ENCODE measurements around the gene PKDREJ.

The PKDREJ gene

GRCh38 chr22:46288846-46289243 lies 25.7 kb upstream of the PKDREJ start:
- DNase-seq (ENCODE audit: low read depth, low spot score), result no peak

DNA sequence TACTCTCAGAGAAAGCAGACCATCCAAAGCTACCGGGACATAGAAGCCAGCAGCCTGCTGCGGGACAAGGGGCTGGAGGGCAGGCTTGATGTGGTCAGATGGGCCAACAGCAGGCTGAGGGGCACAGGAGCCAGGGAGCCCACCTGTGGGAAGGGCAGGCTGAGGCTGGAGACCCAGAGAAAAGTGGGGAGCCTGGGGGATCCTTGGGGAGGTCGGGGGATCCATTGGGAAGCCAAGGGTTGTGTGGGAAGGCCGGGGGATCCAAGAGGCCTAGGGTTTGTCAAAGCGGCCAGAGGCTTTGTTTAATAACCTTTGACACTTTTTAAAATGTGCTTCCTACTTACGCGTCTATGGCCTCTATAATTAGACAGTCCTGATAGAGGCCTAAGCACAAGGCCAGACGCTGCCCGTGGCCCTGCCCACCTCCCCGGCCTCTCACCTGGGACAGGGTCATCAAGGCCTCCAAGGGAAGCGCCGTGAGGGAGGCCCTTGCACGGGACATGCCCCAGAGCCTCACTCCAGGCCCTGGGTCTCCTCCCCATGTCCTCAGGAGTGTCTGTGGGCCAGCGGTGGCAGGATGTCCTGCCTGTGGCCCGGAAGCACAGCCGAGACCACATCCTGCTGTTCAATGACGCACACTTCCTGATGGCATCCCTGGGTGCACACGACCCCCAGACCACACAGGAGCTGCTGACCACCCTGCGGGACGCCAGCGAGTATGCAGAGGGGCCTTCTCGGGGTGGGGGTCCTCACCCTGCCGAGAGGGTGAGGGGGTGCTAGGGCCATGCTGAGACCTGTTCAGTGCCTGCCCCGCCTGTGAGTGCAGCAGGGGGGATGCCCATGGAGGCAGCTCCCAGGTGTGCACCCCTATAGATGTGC lies 25.0 kb upstream of the PKDREJ start:
- no peak for DNase-seq (ENCODE audit: low read depth, low spot score)

DNA sequence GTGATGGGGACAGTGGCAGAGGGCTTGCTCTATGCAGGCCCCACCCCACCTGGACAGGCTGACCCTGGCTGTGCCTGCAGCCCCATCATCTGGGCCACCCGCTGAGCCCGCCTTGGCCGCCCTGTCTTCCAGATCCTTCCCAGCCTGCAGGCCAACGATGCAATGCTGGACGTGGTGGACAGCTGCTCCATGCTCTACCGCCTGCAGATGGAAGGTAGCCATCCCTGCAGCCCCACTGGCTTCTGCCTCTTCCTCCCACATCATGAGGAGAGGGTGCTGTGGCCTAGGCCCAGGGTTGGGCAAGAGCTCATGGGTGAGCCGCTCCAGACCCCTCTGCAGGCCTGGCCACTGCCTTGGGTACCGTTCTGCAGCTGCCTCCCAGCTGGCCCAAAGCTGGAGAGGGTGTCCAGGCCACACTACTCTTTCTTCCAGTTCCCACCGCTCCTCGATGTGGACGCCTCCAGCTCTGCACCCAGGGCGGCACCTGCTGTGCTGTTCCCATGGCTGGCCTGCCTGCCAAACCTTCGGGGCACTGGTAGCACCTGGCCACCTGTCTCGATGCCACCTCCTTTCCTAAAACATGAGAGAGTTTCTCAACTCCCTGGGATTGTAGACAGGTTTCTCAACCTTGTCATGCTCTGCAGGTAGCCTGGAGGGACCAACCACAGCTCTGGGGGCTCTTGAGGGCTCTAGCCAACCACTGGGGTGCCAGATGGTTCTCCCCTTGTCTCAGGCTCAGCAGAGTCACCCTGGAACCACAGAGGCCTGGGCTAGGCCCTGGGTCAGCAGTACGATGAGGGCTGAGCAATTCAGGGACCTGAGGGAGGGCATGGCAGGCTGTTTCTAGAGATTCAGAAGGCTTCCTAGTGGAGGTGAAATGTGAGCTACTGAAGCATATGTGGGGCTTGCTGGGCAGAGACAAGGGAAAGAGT lies 24.1 kb upstream of the PKDREJ start:
- no peak for DNase-seq (ENCODE audit: low read depth, low spot score)

DNA sequence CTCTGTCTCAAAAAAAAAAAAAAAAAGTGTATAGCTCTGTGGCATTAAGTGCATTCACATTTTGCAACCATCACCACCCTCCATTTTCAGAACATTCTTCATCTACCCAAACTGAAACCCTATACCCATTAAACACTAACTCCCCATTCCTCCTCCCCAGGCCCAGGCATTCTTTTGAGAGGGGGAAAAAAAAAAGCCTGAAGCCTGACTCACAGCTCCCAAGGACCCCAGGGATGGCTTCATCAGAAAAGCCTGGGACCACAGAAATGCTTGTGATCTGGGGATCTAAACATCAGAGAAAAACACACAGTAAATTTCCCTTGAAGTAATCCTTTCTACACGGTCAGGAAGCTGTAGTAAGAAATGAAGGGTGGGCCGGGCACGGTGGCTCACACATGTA lies 22.9 kb upstream of the PKDREJ start:
- no peak for DNase-seq (ENCODE audit: low read depth, low spot score)

DNA sequence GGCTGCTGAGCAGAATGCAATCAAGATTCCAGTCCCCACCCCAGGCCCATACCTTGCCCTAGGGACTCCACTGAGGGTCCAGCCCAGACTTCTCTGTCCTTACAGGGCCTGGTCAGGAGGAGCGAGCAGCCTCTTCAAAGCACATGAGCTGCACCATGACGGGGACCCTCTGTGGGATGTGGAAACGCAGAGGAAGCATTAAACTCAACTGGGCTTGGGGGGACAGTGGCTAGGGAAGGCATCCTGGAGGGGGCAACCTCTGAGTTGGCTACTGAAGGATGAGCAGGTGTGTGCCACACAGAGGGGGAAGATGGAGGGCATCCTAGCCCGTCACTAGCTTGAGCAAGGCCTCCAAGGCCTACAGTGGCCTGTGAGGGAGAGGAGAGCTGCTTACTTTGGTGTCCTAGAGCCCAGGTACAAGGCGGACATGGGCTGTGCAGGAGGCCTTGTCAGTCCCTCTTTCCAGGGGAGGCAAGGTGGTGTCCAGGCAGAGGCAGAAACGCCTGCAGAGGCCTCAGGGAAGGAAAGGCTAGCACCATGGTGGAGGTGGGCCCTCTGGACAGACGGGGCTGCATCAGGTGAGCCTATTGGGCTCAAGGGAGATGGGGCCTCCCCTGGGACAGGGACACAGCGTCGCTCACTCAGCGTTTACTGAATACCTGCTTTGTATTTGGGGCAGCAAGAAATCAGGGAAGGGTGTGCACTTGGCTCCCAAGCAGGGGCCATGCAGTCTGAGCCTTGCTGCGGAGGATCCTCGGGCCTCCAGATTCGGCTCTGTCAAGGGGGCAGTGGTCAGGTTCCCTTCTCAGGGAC lies 18.9 kb upstream of the PKDREJ start:
- DNase-seq (ENCODE audit: low read depth, low spot score), result no peak

DNA sequence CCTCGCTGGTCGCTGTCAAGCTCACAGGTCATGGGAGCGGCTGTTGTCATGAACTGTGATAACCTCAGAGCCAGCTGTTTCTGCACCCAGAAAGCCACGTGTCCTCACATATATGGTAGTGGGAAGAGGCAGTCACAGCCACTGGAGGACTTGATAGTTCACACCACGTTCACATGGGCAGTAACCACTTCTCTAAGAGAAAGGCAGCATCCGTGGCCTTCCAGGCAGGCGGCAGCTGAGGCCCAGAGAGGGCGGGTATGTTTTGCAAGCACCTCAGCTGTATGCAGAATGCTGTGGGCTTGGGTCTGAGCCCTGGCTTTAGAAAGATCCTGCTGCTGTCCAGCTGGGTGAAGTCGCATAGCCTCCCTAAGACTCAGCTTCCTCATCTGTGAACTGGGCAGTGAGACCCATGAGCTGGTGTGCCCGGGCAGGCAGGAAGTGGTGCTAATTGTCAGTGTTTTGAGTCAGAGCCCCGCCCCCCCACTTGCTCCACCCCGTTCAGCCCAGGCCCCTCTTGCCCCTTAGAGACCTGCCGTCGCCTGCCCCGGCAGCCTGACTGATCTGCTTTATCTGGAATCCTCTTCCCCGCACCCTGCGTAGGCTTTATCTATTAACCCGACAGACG lies 18.0 kb upstream of the PKDREJ start:
- no peak for DNase-seq (ENCODE audit: low read depth, low spot score)

GRCh38 chr22:46280063-46280817 lies 17.1 kb upstream of the PKDREJ start:
- DNase-seq (ENCODE audit: low read depth, low spot score), result no peak

- no peak for DNase-seq (ENCODE audit: low read depth, low spot score)
Measured at GRCh38 chr22:46278656-46279645, 15.8 kb upstream of the PKDREJ start.

DNA sequence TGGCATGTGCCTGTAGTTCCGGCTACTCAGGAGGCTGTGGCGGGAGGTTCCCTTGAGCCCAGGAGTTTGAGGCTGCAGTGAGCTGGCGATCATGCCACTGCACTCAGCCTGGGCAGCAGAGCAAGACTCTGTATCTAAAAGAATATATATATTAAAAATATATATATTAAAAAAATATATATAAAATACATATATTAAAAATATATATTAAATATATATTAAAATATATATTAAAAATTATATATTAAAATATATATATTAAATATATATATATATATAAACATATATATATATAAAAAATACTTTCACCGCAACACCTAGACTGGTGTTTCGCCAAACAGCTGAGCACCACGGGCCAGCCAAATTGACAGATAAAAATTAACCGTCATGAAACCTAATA lies 13.4 kb upstream of the PKDREJ start:
- DNase-seq (ENCODE audit: low read depth, low spot score), result no peak

DNA sequence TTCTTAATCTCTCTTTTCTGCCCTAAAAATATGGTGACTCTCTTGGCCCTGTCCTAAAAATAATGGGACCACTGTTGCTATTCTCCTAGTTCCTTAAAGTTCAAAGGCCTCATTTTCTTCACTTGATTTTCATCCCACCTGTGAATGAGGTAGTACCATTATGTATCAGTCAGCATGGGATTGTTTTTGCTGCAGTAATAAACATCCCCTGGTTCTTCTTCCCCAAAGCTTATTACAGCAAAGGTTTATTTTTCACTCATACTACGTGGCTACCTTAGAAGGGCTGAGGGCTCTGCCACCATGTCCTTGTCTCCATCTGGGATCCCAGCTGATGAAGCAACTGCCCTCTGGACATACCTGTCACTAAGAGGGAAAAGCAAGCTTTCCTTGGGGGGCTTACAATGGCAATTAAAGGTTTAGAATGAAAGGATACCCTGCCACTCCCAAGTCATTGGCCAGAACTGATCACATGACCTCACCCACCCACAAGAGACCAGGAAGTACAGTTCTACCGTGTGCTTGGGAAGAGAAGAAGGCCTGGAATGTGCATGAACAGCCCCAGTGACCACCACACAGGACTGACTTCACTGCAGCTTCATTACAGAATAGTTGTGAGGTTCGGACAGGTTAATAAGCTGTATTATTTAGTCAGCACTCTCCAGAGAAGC lies 12.4 kb upstream of the PKDREJ start:
- DNase-seq (ENCODE audit: low read depth, low spot score), result no peak

DNA sequence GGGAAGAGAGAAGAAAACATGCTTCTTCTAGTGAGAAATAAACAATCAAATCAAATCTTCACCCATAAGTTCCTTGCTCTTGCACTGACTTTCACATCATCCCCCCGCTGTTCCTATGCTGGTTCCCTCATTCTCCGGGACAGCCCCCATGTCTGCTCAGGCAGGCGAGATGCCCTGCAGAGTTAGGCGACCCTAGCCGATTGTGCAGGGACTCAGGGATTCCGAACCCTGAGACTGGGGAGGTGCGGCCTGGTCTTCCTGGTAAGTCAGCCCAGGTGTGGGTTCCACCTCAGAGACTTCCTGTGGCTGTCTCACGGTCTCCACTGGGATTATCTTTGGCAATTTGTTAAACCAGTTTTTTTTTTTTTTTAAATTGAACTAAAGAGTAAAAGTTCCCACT lies 11.2 kb upstream of the PKDREJ start:
- DNase-seq (ENCODE audit: low read depth, low spot score), result no peak

GRCh38 chr22:46273432-46274148 lies 10.4 kb upstream of the PKDREJ start:
- DNase-seq (ENCODE audit: low read depth, low spot score), result no peak

GRCh38 chr22:46272762-46273431 lies 9.8 kb upstream of the PKDREJ start:
- DNase-seq (ENCODE audit: low read depth, low spot score), result no peak

DNA sequence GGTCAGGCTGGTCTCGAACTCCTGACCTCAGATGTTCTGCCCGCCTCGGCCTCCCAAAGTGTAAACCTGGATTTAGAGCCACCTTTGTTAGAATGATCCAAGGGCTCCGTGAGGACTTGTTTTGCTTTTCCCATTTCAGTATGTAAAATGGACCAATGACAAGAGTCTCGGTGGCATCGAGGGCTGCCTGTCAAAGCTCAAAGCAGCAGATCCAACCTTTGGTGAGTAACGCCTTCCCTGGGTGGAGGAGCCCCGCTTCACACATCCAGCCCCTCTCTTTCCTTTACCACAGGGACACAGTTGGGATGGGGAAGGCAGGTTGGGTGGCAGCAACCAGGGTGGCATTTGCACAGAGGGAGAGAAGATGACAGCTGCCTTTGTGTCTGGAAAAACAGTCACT lies 9.1 kb upstream of the PKDREJ start:
- no peak for DNase-seq (ENCODE audit: low read depth, low spot score)

GRCh38 chr22:46269564-46269963 lies 6.4 kb upstream of the PKDREJ start:
- no peak for DNase-seq (ENCODE audit: low read depth, low spot score)

GRCh38 chr22:46267431-46268279 lies 4.5 kb upstream of the PKDREJ start, which contains the start of gene TTC38:
Gene TTC38, plus strand, starts transcription at chr22:46268008. Its CDS starts 32 bp downstream, at chr22:46268040.
- peak; percentile 22 for DNase-seq (ENCODE audit: low read depth, low spot score)

Measured in brain pericyte (primary cell).